ENCODE data around the gene DLGAP1. TPM values are rescaled to one million over a fixed set of nuclear protein-coding genes. Genes with fewer than 3 reads are reported as not detected.

DLGAP1 gene
- total and polyA plus RNA-seq, 2 of the 13 experiments (the other 11 are each of a cell fraction or from before 2014, with no cell fraction given), result 0.01 TPM; not detected in 1

DNA sequence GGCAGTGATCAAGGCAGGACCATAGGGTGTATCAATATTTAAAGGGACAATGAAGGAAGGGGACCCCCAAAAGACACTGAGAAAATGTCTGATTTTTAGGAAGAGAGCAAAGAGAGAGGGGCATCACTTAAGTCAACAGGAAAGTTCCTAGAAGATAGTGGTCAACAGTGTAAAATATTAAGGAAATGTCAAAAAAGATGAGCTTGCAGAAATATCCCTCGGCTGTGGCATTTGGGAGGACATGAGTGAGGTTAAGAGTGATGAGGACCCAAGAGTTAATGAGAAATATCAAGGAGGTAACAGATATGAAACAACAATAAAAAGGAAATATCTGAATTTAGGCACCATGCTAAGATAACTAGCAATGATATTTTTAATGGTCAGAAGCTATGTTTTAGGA lies 665.6 kb downstream of the DLGAP1 start:
- no TSS peak for BruUV-seq (replicated peaks)
- DNase-seq (ENCODE audit: low spot score) (no peak), FAIRE-seq (no peak), ATAC-seq (no peak)
- Histone ChIP-seq H3K9ac (ENCODE audit: insufficient read depth, low read depth, low read length) (no peak overlapping the region), H3K27me3 (ENCODE audit: control insufficient read depth in 1 of 2, insufficient read depth in 2 of 2, low read length in 2 of 2) (peaks cover 0 to 10% of the 10 kb centered on the region in 2 experiments; a peak in 1 of 5 replicates), H3K27ac (ENCODE audit: extremely low read length, insufficient read depth, low read length) (no peak overlapping the region), H3K4me3 (replicated peaks in 1 of 3; ENCODE audit: insufficient read depth in 1 of 3, low read depth in 2 of 3, low read length in 3 of 3) (no peak overlapping the region), H3K79me2 (ENCODE audit: insufficient read depth, low read length) (no peaks in the 10 kb centered on the region), H4K20me1 (ENCODE audit: insufficient read depth, low read length) (no peaks in the 10 kb centered on the region), H3K36me3 (replicated peaks in 1 of 2; ENCODE audit: control insufficient read depth in 1 of 2, insufficient read depth in 2 of 2, low read length in 2 of 2) (no peaks in the 10 kb centered on the region), H3K4me2 (ENCODE audit: low read depth, low read length) (no peak overlapping the region), H3K9me3 (ENCODE audit: low read length) (no peaks in the 10 kb centered on the region), H3K4me1 (ENCODE audit: insufficient read depth, low read length) (no peaks in the 10 kb centered on the region), H2AFZ (ENCODE audit: low read length) (no peak overlapping the region)
- 4% methylated on average over 1 of the region's 1 CpG for WGBS (ENCODE audit: low lambda C conversion rate)
- in situ Hi-C loops (cut with HindIII; ENCODE audit: extremely low pct_ligation_motif_present, low pct_unique_long_range_greater_than_20kb) (no loop called here), intact Hi-C loops (cut with micrococcal nuclease; ENCODE audit: unreplicated experiment) (no loop called here)
- POLR2A ChIA-PET, result no interaction called here
- CTCF ChIA-PET (ENCODE audit: low intra/inter-chr PET ratio, low total read pairs), result no interaction called here
- TF ChIP-seq MAFF (IDR thresholded peaks at IDR 0.05; ENCODE audit: low read depth, low read length) (peak; percentile 41; the same call in 1 of the 2 replicates), MAFK (conservative IDR thresholded peaks at IDR 0.05 in 1 of 2, IDR thresholded peaks at IDR 0.05 in 1 of 2; ENCODE audit: low read length in 2 of 2) (peak; percentile 45 to 73)
- TF ChIP-seq, protein P1, sequence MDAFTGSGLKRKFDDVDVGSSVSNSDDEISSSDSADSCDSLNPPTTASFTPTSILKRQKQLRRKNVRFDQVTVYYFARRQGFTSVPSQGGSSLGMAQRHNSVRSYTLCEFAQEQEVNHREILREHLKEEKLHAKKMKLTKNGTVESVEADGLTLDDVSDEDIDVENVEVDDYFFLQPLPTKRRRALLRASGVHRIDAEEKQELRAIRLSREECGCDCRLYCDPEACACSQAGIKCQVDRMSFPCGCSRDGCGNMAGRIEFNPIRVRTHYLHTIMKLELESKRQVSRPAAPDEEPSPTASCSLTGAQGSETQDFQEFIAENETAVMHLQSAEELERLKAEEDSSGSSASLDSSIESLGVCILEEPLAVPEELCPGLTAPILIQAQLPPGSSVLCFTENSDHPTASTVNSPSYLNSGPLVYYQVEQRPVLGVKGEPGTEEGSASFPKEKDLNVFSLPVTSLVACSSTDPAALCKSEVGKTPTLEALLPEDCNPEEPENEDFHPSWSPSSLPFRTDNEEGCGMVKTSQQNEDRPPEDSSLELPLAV (CRISPR knock-in tag; conservative IDR thresholded peaks at IDR 0.05; ENCODE audit: low read depth), result no peak

DNA sequence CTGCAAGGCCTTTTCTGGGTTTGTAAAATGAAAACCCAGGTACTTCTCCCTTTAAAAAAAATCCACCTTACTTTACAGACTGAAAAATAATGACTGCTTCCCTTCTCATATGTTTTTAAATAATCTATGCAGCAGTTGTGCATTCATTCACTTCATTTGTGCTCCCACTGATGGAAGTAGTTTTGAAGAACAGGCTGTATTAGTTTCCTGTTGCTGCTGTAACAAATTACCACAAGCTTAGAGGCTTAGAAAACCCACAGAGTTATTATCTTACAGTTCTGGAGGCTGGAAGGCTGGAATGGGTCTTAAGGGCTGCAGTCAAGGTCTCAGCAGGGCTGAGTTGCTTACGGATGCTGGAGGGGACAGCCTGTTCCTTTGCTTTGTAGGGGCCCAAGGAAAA lies 670.2 kb downstream of the DLGAP1 start:
- Histone ChIP-seq H3K36me3 (replicated peaks in 1 of 2; ENCODE audit: control insufficient read depth in 1 of 2, insufficient read depth in 2 of 2, low read length in 2 of 2) (no peaks in the 10 kb centered on the region), H3K4me2 (ENCODE audit: low read depth, low read length) (no peak overlapping the region), H3K9ac (ENCODE audit: insufficient read depth, low read depth, low read length) (no peak overlapping the region), H3K9me3 (ENCODE audit: low read length) (no peaks in the 10 kb centered on the region), H4K20me1 (ENCODE audit: insufficient read depth, low read length) (no peaks in the 10 kb centered on the region), H2AFZ (ENCODE audit: low read length) (no peak overlapping the region), H3K4me1 (ENCODE audit: insufficient read depth, low read length) (no peaks in the 10 kb centered on the region), H3K27ac (ENCODE audit: extremely low read length, insufficient read depth, low read length) (no peak overlapping the region), H3K27me3 (ENCODE audit: control insufficient read depth in 1 of 2, insufficient read depth in 2 of 2, low read length in 2 of 2) (peaks cover 0 to 21% of the 10 kb centered on the region in 2 experiments; a peak in 1 of 5 replicates), H3K4me3 (replicated peaks in 1 of 3; ENCODE audit: insufficient read depth in 1 of 3, low read depth in 2 of 3, low read length in 3 of 3) (no peak overlapping the region), H3K79me2 (ENCODE audit: insufficient read depth, low read length) (no peaks in the 10 kb centered on the region)
- ATAC-seq (no peak), FAIRE-seq (no peak), DNase-seq (ENCODE audit: low spot score) (no peak)
- CTCF ChIA-PET (ENCODE audit: low intra/inter-chr PET ratio, low total read pairs), result no interaction called here
- POLR2A ChIA-PET, result no interaction called here
- intact Hi-C loops (cut with micrococcal nuclease; ENCODE audit: unreplicated experiment) (no loop called here), in situ Hi-C loops (cut with HindIII; ENCODE audit: extremely low pct_ligation_motif_present, low pct_unique_long_range_greater_than_20kb) (no loop called here)
- TF ChIP-seq, protein P2, sequence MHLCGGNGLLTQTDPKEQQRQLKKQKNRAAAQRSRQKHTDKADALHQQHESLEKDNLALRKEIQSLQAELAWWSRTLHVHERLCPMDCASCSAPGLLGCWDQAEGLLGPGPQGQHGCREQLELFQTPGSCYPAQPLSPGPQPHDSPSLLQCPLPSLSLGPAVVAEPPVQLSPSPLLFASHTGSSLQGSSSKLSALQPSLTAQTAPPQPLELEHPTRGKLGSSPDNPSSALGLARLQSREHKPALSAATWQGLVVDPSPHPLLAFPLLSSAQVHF (CRISPR knock-in tag; IDR thresholded peaks at IDR 0.05), result no peak
- peak; percentile 81 for TF ChIP-seq ZNF12 (CRISPR knock-in tag; IDR thresholded peaks at IDR 0.05)
- BruUV-seq (replicated peaks), result no TSS peak
- 6% methylated on average over 1 of the region's 1 CpG for WGBS (ENCODE audit: low lambda C conversion rate)

Data from HepG2 (cell line).